Stomach (tissue), 9 donors: Measurements from ENCODE around the gene RACGAP1. TPM values are rescaled to one million over a fixed set of nuclear protein-coding genes. Genes with fewer than 3 reads are reported as not detected.

Experiments used
- DNase-seq, 2 donors: peaks; one replicate each; pipeline versions ENCODE4 v3.0.0 to v3.0.0-alpha.2; 2013 to 2019
- H3K27ac ChIP-seq, 5 donors: fragments of 200-600 bp in 4 of 5; sonication (generic) in 4 of 5; one replicate each; pipeline ENCODE4 v1.5.1; 2013 to 2019; ENCODE audit warnings: mild to moderate bottlenecking in 1 of 5, moderate library complexity in 1 of 5
- H3K27me3 ChIP-seq, 3 donors: fragments of 200-600 bp; sonication (generic); one replicate each; pipeline ENCODE4 v1.5.1; 2017 to 2019; ENCODE audit warnings: mixed run types in 1 of 3
- H3K36me3 ChIP-seq, 4 donors: fragments of 200-600 bp; sonication (generic); 1 replicate in 3 of 4; 2 replicates in 1 of 4; pipeline ENCODE4 v1.5.1; 2016 to 2019
- H3K4me1 ChIP-seq, 4 donors: fragments of 200-600 bp; sonication (generic); one replicate each; pipeline ENCODE4 v1.5.1; 2016 to 2019
- H3K4me3 ChIP-seq, 4 donors: fragments of 200-600 bp; sonication (generic) in 3 of 4; one replicate each; pipeline ENCODE4 v1.5.1; 2016 to 2019; ENCODE audit warnings: mild to moderate bottlenecking in 1 of 4
- H3K9me3 ChIP-seq, 4 donors: fragments of 200-600 bp; sonication (generic); one replicate each; pipeline ENCODE4 v1.5.1; 2016 to 2019
- EP300 ChIP-seq: sonication (generic); formaldehyde crosslinking; IDR thresholded peaks from one replicate; pipeline ENCODE4 v1.6.1; 2017; ENCODE audit warnings: antibody characterized with exemption
- POLR2A ChIP-seq, 4 donors: fragments of 450-650 bp; IDR thresholded peaks; one replicate each; pipeline ENCODE4 v1.6.1; 2016; ENCODE audit warnings: antibody characterized with exemption in 4 of 4, control low read depth in 2 of 4, mild to moderate bottlenecking in 1 of 4, moderate library complexity in 1 of 4
- POLR2AphosphoS5 ChIP-seq, 3 donors: sonication (generic); formaldehyde crosslinking; IDR thresholded peaks; one replicate each; pipeline ENCODE4 v1.6.1; 2016; ENCODE audit warnings: antibody characterized with exemption in 3 of 3
- WGBS, 5 donors: extraction: QIAGEN DNeasy Blood & Tissue Kit in 3 of 5; methylation state at CpG; one replicate each; pipeline versions ENCODE4 v1.1.5 to v1.1.7; 2013 to 2018; 5-methylcytosine and 5-hydroxymethylcytosine counted together
- intact Hi-C: fragments of 100-400 bp; cut with DNase I; formaldehyde crosslinking; loops from one replicate; pipeline ENCODE4 v1.15.1; 2023; ENCODE audit warnings: low total_unique reads
- polyA plus RNA-seq, 3 donors: library from polyadenylated mRNA; stranded (reverse); fragments of 200-250 nt; gene quantifications; one replicate each; pipeline ENCODE4 v1.2.3, GENCODE V29; 2013
- total RNA-seq, 5 donors: library from RNA; depleted of rRNA; stranded (reverse); fragments of >200 nt; gene quantifications; one replicate each; pipeline versions ENCODE4 v1.1.0 to v1.2.3, GENCODE V29; 2014 to 2016
- TF ChIP-seq, protein P1 (sequence below), 7 experiments: fragments of 450-650 bp in 4 of 7; fragments of 200-600 bp in 3 of 7; sonication (generic) in 3 of 7; IDR thresholded peaks; one replicate each; pipeline ENCODE4 v1.5.1; 2016 to 2019; ENCODE audit warnings: antibody characterized with exemption in 7 of 7, control low read depth in 2 of 7, mild to moderate bottlenecking in 1 of 7
- donor health status: healthy with polysubstance abuse.
- donor health status: Bipolar disorder and iron deficiency.
- donor health status: healthy.

RACGAP1 gene
- total and polyA plus RNA-seq, 8 donors = 7.9 to 36.7 (median 12.7) TPM

GRCh38 chr12:49939707-49940106 is 85.6 kb downstream of the RACGAP1 start:
- DNase-seq = no peak
- intact Hi-C loops = no loop called here
- peaks cover 0 to 14% (median 9%) of the 10 kb centered on the region in 4 donors for H3K4me1 ChIP-seq
- H3K9me3 ChIP-seq = no peaks in the 10 kb centered on the region
- WGBS, 5 donors = 40 to 68% (median 50%) methylated on average over 1 of the region's 1 CpG
- H3K4me3 ChIP-seq = no peak overlapping the region
- no peaks in the 10 kb centered on the region for H3K36me3 ChIP-seq
- TF ChIP-seq POLR2AphosphoS5 (IDR thresholded peaks at IDR 0.05) (no peak), EP300 (no peak), POLR2A (IDR thresholded peaks at IDR 0.05) (no peak)
- TF ChIP-seq, protein P1, sequence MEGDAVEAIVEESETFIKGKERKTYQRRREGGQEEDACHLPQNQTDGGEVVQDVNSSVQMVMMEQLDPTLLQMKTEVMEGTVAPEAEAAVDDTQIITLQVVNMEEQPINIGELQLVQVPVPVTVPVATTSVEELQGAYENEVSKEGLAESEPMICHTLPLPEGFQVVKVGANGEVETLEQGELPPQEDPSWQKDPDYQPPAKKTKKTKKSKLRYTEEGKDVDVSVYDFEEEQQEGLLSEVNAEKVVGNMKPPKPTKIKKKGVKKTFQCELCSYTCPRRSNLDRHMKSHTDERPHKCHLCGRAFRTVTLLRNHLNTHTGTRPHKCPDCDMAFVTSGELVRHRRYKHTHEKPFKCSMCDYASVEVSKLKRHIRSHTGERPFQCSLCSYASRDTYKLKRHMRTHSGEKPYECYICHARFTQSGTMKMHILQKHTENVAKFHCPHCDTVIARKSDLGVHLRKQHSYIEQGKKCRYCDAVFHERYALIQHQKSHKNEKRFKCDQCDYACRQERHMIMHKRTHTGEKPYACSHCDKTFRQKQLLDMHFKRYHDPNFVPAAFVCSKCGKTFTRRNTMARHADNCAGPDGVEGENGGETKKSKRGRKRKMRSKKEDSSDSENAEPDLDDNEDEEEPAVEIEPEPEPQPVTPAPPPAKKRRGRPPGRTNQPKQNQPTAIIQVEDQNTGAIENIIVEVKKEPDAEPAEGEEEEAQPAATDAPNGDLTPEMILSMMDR (IDR thresholded peaks at IDR 0.05) = no peak
- H3K27me3 ChIP-seq = no peaks in the 10 kb centered on the region
- H3K27ac ChIP-seq = peak overlapping the region in 2 of 5 donors; percentile 21 to 46

DNA sequence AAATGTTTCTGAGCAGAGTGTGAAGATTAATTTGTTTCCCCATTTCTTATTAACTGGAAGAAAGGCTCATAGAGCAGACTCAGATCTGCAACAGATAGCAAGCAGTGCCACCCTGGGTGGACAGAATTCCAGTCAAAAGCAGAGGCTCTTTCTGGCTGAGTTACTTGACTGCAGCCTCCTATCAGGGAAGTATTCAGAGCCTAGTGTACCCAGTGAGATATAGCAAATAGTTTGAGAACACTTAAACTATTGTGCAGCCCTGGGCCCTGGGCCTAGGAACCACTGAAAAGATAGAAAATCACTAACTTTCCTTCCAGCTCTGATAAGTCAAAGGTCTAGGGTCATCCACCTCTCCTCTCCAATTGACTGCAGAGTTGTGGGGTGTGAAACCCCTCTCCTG is 86.0 kb downstream of the RACGAP1 start:
- no peaks in the 10 kb centered on the region for H3K36me3 ChIP-seq
- H3K27ac ChIP-seq = peak overlapping the region in 2 of 5 donors; percentile 21 to 46
- H3K27me3 ChIP-seq = no peaks in the 10 kb centered on the region
- DNase-seq = no peak
- H3K9me3 ChIP-seq = no peaks in the 10 kb centered on the region
- no peak overlapping the region for H3K4me3 ChIP-seq
- intact Hi-C loops = no loop called here
- peaks cover 0 to 14% (median 9%) of the 10 kb centered on the region in 4 donors for H3K4me1 ChIP-seq
- no peak for TF ChIP-seq POLR2A (IDR thresholded peaks at IDR 0.05)
- TF ChIP-seq, protein P1 (IDR thresholded peaks at IDR 0.05) = no peak
- TF ChIP-seq POLR2AphosphoS5 (IDR thresholded peaks at IDR 0.05) = no peak
- no peak for TF ChIP-seq EP300

Other genes starting within 250 kb of the RACGAP1 start
- gene NCKAP5L, start 197.1 kb downstream of the RACGAP1 start, total RNA-seq = 10 to 100 TPM in 2 of 5 donors, 1 to 10 TPM in 3; 4.9 to 16.5 (median 8.3) TPM
- 1 to 10 TPM; 3.5 to 9.7 (median 4.1) TPM for gene NCKAP5L, start 197.1 kb downstream of the RACGAP1 start, polyA plus RNA-seq
- gene BCDIN3D, start 182.4 kb downstream of the RACGAP1 start, total RNA-seq = 10 to 100 TPM in 1 of 5 donors, 1 to 10 TPM in 2, under 1 TPM in 1, not detected in 1; 0.58 to 14.7 (median 3.6) TPM
- 1 to 10 TPM; 1.8 to 2.7 (median 2.6) TPM for gene BCDIN3D, start 182.4 kb downstream of the RACGAP1 start, polyA plus RNA-seq
- 10 to 100 TPM in 2 of 5 donors, 1 to 10 TPM in 3; 1.2 to 44.6 (median 2.2) TPM for gene FAIM2, start 121.6 kb downstream of the RACGAP1 start, total RNA-seq
- 1 to 10 TPM; 1.1 to 1.8 (median 1.6) TPM for gene FAIM2, start 121.6 kb downstream of the RACGAP1 start, polyA plus RNA-seq
- gene AQP2, start 74.8 kb downstream of the RACGAP1 start, total RNA-seq = under 1 TPM in 1 of 5 donors, not detected in 4; 0.92 TPM
- not detected for gene AQP2, start 74.8 kb downstream of the RACGAP1 start, polyA plus RNA-seq
- 10 to 100 TPM in 1 of 5 donors, 1 to 10 TPM in 2, not detected in 2; 4.9 to 12.5 (median 6.6) TPM for gene AQP5, start 63.6 kb downstream of the RACGAP1 start, total RNA-seq
- gene AQP5, start 63.6 kb downstream of the RACGAP1 start, polyA plus RNA-seq = 10 to 100 TPM in 2 of 3 donors, 1 to 10 TPM in 1; 2.9 to 54.3 (median 10.6) TPM
- gene AQP6, start 52.5 kb downstream of the RACGAP1 start, total RNA-seq = under 1 TPM in 2 of 5 donors, not detected in 3; 0.18 to 0.45 TPM
- gene AQP6, start 52.5 kb downstream of the RACGAP1 start, polyA plus RNA-seq = under 1 TPM in 1 of 3 donors, not detected in 2; 0.58 TPM
- gene ASIC1, start 32.1 kb upstream of the RACGAP1 start, total RNA-seq = 1 to 10 TPM in 2 of 5 donors, under 1 TPM in 2, not detected in 1; 0.45 to 3.5 (median 1.3) TPM
- 1 to 10 TPM in 2 of 3 donors, under 1 TPM in 1; 0.92 to 2.6 (median 1.2) TPM for gene ASIC1, start 32.1 kb upstream of the RACGAP1 start, polyA plus RNA-seq
- gene SMARCD1, start 59.8 kb upstream of the RACGAP1 start, total RNA-seq = 10 to 100 TPM in 4 of 5 donors, 1 to 10 TPM in 1; 2.9 to 75.9 (median 23.8) TPM
- gene SMARCD1, start 59.8 kb upstream of the RACGAP1 start, polyA plus RNA-seq = 10 to 100 TPM; 10.1 to 17.3 (median 14.9) TPM
- 1 to 10 TPM in 4 of 5 donors, under 1 TPM in 1; 0.58 to 9.5 (median 5.9) TPM for gene GPD1, start 78.5 kb upstream of the RACGAP1 start, total RNA-seq
- gene GPD1, start 78.5 kb upstream of the RACGAP1 start, polyA plus RNA-seq = 1 to 10 TPM in 2 of 3 donors, under 1 TPM in 1; 0.65 to 1.6 (median 1.4) TPM
- 10 to 100 TPM in 4 of 5 donors, 1 to 10 TPM in 1; 9.8 to 96.3 (median 31.8) TPM for gene COX14, start 86.7 kb upstream of the RACGAP1 start, total RNA-seq
- 100 to 1,000 TPM in 2 of 3 donors, 10 to 100 TPM in 1; 93.8 to 153 (median 148) TPM for gene COX14, start 86.7 kb upstream of the RACGAP1 start, polyA plus RNA-seq
- 100 to 1,000 TPM in 1 of 5 donors, 10 to 100 TPM in 2, 1 to 10 TPM in 2; 3.2 to 114 (median 24.1) TPM for gene CERS5, start 141.9 kb upstream of the RACGAP1 start, total RNA-seq
- gene CERS5, start 141.9 kb upstream of the RACGAP1 start, polyA plus RNA-seq = 10 to 100 TPM; 20.7 to 52.6 (median 23.8) TPM